Immature natural killer cell (primary cell): ENCODE data around the gene COLEC12. TPM values are rescaled to one million over a fixed set of nuclear protein-coding genes. Genes with fewer than 3 reads are reported as not detected.

Experiments used
- DNase-seq, 3 donors: peaks; one replicate each; pipeline ENCODE4 v3.0.0; 2022; ENCODE audit warnings: mixed read lengths in 1 of 3
- H3K27ac Mint-ChIP-seq, 6 donors: one replicate each; pipeline ENCODE4 v1.8.0; 2020; ENCODE audit warnings: mixed read lengths in 6 of 6, mild to moderate bottlenecking in 5 of 6, inconsistent platforms in 4 of 6, moderate library complexity in 3 of 6
- H3K27me3 Mint-ChIP-seq, 3 donors: one replicate each; pipeline ENCODE4 v1.8.0; 2020 to 2021; ENCODE audit warnings: low read depth in 3 of 3, mild to moderate bottlenecking in 3 of 3, mixed read lengths in 3 of 3, moderate library complexity in 3 of 3, inconsistent platforms in 1 of 3
- H3K36me3 Mint-ChIP-seq, 3 donors: one replicate each; pipeline ENCODE4 v1.8.0; 2020; ENCODE audit warnings: mixed read lengths in 3 of 3, inconsistent platforms in 2 of 3, mild to moderate bottlenecking in 2 of 3
- H3K4me1 Mint-ChIP-seq, 2 donors: one replicate each; pipeline ENCODE4 v1.8.0; 2020; ENCODE audit warnings: inconsistent platforms in 2 of 2, mild to moderate bottlenecking in 2 of 2, mixed read lengths in 2 of 2, moderate library complexity in 1 of 2
- H3K4me3 Mint-ChIP-seq, 5 donors: one replicate each; pipeline ENCODE4 v1.8.0; 2020; ENCODE audit warnings: mild to moderate bottlenecking in 5 of 5, mixed read lengths in 5 of 5, inconsistent platforms in 3 of 5, moderate library complexity in 3 of 5
- H3K9me3 Mint-ChIP-seq, 6 donors: one replicate each; pipeline ENCODE4 v1.8.0; 2020; ENCODE audit warnings: mild to moderate bottlenecking in 6 of 6, mixed read lengths in 6 of 6, inconsistent platforms in 4 of 6, moderate library complexity in 3 of 6
- polyA plus RNA-seq, 3 donors: library from polyadenylated mRNA; unstranded; fragments of 300-500 nt; fragmentation: Illumina TruSeq; gene quantifications; one replicate each; pipeline ENCODE4 v1.2.3, GENCODE V29; 2021

The COLEC12 gene
- polyA plus RNA-seq, 3 donors from 2014 or later, result not detected

DNA sequence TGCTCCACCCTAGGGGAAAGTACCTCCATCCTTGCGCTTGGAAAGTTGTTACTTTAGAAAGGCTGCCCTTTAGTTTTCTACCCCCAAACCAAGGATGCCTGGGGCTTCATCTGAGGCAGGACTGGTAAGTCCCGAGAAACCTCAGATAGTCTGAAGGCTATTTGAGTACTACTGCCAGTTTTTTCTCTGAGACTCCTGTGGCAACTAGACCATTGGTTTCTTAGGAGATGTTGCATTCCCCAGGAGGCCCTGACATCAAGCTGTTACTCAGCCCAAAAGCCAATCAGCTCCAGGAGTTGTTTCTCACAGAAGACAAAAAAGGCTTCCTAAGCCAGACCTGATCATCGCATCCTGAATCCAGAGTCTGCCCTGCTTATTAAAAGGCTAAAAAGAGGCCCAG lies 67.2 kb downstream of the COLEC12 start:
- DNase-seq, result no peak
- Mint-ChIP-seq H3K27ac (no peak overlapping the region), H3K27me3 (peaks cover 0 to 4% (median 2%) of the 10 kb centered on the region in 3 donors), H3K4me3 (no peak overlapping the region), H3K4me1 (no peaks in the 10 kb centered on the region), H3K36me3 (no peaks in the 10 kb centered on the region), H3K9me3 (peaks cover 0 to 2% (median 0%) of the 10 kb centered on the region in 6 donors)

GRCh38 chr18:432791-433190 lies 67.7 kb downstream of the COLEC12 start:
- Mint-ChIP-seq H3K4me1 (no peaks in the 10 kb centered on the region), H3K27ac (no peak overlapping the region), H3K4me3 (no peak overlapping the region), H3K9me3 (peaks cover 0 to 2% (median 0%) of the 10 kb centered on the region in 6 donors), H3K27me3 (peaks cover 0 to 4% (median 2%) of the 10 kb centered on the region in 3 donors), H3K36me3 (no peaks in the 10 kb centered on the region)
- no peak for DNase-seq

- Mint-ChIP-seq H3K4me3 (no peak overlapping the region), H3K27me3 (peaks cover 0 to 3% (median 0%) of the 10 kb centered on the region in 3 donors), H3K4me1 (no peaks in the 10 kb centered on the region), H3K36me3 (no peaks in the 10 kb centered on the region), H3K27ac (no peak overlapping the region), H3K9me3 (no peaks in the 10 kb centered on the region)
- DNase-seq, result no peak
These were observed 71.5 kb downstream of the COLEC12 start for GRCh38 chr18:429030-429429.

DNA sequence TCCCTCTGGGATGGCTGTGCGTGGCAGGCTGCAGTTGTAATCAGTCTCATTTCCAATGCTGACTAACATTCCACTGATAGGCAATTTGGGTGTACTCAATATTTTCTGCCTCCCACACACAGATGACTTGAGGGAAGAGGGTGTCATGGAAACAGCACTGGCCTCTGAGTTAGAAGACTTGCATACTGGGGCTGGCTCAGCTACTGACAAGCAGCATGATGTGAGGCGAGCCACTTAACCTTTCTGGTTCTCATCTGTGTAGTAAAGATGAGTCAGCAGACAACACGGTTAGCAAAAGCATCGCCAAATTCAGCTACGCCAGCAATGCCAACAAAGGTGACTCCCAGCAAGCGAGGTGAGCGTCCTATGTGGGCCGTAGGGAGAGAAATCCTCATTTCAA lies 73.5 kb downstream of the COLEC12 start:
- Mint-ChIP-seq H3K4me1 (no peaks in the 10 kb centered on the region), H3K4me3 (no peak overlapping the region), H3K36me3 (no peaks in the 10 kb centered on the region), H3K9me3 (no peaks in the 10 kb centered on the region), H3K27ac (no peak overlapping the region), H3K27me3 (peaks cover 0 to 10% (median 3%) of the 10 kb centered on the region in 3 donors)
- DNase-seq, result no peak

DNA sequence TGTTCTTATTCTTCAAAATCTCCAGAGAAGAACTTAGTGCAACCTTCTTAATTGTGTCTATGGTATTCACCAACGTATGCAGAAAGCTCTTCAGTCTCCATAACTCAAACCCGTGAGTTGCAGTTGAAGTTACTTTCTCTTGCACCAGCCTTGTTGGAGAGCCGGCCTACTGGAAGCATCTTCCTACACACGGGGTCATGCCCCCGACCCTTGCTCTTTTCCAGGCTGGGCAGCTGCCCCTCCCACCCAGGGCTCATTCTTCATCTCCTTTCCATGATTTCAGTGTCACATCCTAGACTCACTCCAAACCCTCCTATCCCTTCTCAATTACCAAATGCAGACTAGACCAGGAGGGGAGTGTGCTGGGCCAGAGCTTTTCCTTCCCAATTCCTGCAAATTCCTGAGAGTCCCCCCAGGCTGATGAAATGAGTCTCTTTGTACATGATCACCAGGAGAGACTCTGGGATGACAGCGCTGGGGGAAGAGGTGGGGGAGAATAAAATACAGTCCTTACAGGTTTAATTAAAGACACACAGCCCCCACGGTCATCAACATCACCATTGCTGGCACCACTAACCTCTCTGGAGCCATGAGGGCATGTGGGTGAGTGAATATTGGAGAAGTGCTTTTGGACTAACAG lies 75.3 kb downstream of the COLEC12 start:
- no peak for DNase-seq
- Mint-ChIP-seq H3K4me1 (no peaks in the 10 kb centered on the region), H3K27ac (no peak overlapping the region)

GRCh38 chr18:424668-425067 lies 75.8 kb downstream of the COLEC12 start:
- Mint-ChIP-seq H3K36me3 (no peaks in the 10 kb centered on the region), H3K4me3 (no peak overlapping the region), H3K27me3 (peaks cover 0 to 8% (median 3%) of the 10 kb centered on the region in 3 donors), H3K4me1 (no peaks in the 10 kb centered on the region), H3K27ac (no peak overlapping the region), H3K9me3 (no peaks in the 10 kb centered on the region)
- no peak for DNase-seq

More for the DNA sequence above, 75.3 kb downstream of the COLEC12 start:
- Mint-ChIP-seq H3K27me3 (peaks cover 0 to 8% (median 3%) of the 10 kb centered on the region in 3 donors), H3K4me3 (no peak overlapping the region), H3K36me3 (no peaks in the 10 kb centered on the region), H3K9me3 (no peaks in the 10 kb centered on the region)

DNA sequence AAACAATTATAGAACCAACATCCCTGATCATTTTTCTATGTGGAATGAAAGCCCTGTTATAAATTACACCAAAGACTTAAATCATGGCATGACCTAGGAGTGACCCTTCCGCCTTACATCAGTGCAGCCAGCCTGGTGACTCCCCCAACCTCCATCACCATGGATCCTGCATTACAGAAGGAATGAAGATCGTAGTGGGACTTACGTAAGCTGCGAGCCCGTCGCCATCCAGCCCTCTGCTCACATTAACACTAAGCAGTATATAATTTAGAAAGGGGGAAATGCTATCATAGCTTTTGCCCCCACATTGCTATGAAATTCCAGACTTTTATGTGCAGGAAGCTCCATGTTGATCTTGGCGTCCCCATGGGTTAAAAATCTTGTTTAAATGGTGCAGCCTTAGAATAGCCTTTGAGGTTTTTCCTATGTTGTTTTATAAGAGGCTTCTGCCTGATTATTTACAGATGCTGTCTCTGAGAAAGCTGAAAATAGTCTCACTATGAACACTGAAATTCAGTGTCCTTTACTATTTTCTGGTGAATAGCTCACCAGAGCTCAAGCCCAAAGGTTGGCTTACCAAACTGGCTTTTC lies 76.3 kb downstream of the COLEC12 start:
- H3K27me3 Mint-ChIP-seq, result peaks cover 0 to 8% (median 3%) of the 10 kb centered on the region in 3 donors
- no peaks in the 10 kb centered on the region for H3K36me3 Mint-ChIP-seq
- no peaks in the 10 kb centered on the region for H3K9me3 Mint-ChIP-seq
- no peak overlapping the region for H3K27ac Mint-ChIP-seq
- no peaks in the 10 kb centered on the region for H3K4me1 Mint-ChIP-seq
- no peak for DNase-seq
- no peak overlapping the region for H3K4me3 Mint-ChIP-seq

DNA sequence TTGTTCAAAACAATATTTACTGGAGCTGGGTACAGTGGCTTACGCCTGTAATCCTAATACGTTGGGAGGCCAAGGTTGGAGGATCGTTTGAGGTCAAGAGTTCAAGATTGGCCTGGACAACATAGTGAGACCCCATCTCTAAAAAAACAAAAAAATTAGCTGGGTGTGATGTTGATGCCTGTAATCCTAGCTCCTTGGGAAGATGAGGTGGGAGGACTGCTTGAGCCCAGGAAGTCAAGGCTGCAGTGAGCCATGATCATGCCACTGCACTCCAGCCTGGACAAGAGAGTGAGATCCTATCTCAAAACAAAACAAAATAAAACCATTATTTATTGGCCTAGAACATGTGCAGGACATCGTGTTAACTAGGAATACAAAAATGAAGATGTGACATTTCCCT lies 77.5 kb downstream of the COLEC12 start:
- Mint-ChIP-seq H3K27me3 (peaks cover 0 to 8% (median 3%) of the 10 kb centered on the region in 3 donors), H3K9me3 (no peaks in the 10 kb centered on the region), H3K27ac (no peak overlapping the region), H3K4me1 (no peaks in the 10 kb centered on the region), H3K4me3 (no peak overlapping the region), H3K36me3 (no peaks in the 10 kb centered on the region)
- no peak for DNase-seq

GRCh38 chr18:421247-422155 lies 79.0 kb downstream of the COLEC12 start:
- DNase-seq, result no peak
- no peak overlapping the region for H3K4me3 Mint-ChIP-seq
- H3K27ac Mint-ChIP-seq, result no peak overlapping the region
- no peaks in the 10 kb centered on the region for H3K9me3 Mint-ChIP-seq
- H3K36me3 Mint-ChIP-seq, result no peaks in the 10 kb centered on the region
- peaks cover 0 to 8% (median 3%) of the 10 kb centered on the region in 3 donors for H3K27me3 Mint-ChIP-seq
- H3K4me1 Mint-ChIP-seq, result no peaks in the 10 kb centered on the region

DNA sequence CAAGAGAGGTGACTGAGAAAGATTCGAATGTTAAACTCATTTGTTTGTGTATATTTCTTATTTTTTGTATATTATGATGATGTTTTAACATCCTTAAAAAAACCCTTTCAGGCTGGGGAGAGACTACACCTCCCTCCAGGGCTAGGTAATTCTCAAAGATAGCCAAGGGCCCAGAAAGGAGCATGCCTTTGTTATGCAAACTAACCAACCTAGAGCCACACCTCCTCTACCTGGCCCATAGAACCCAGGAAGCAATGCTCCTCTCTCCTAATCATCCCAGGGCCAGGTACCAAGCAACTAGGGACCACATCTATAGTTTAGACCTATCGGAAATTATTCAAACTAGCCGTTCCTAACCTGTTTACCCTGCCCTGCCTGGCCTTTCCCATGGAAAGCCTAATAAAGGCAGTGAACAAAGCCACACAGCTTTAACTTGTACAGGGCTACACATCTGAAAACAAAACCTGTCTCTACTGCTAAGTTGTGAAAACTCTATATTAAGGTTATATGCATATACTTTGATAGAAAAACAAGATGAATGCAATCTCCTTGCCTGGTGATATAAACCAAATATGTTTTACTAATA lies 79.7 kb downstream of the COLEC12 start:
- no peak for DNase-seq
- no peaks in the 10 kb centered on the region for H3K36me3 Mint-ChIP-seq
- H3K4me3 Mint-ChIP-seq, result no peak overlapping the region
- peaks cover 0 to 8% (median 3%) of the 10 kb centered on the region in 3 donors for H3K27me3 Mint-ChIP-seq
- no peaks in the 10 kb centered on the region for H3K4me1 Mint-ChIP-seq
- H3K9me3 Mint-ChIP-seq, result no peaks in the 10 kb centered on the region
- no peak overlapping the region for H3K27ac Mint-ChIP-seq

- H3K27ac Mint-ChIP-seq, result no peak overlapping the region
- H3K4me1 Mint-ChIP-seq, result no peaks in the 10 kb centered on the region
- no peak overlapping the region for H3K4me3 Mint-ChIP-seq
These were observed 80.8 kb downstream of the COLEC12 start for GRCh38 chr18:419541-420175.

DNA sequence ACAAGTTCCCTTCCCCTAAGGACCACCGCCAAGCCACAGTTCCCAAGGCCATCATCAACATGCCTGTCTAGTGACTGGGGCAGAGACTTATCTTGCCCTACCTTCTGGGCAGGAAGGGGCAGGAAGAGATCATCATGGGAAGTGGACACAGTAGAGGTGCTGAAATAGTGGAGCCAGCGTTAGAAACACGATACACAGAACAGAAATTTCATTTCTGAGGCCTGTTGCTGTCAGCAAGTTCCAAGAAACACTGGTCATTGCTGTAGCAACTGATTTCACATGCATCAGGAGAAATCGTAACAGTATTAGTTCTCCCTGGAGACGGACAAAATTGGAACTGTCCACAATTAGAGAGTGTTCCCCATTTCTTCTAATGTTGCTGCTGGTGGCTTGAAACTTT lies 83.0 kb downstream of the COLEC12 start:
- no peak overlapping the region for H3K27ac Mint-ChIP-seq
- H3K27me3 Mint-ChIP-seq, result no peaks in the 10 kb centered on the region
- no peak for DNase-seq
- no peaks in the 10 kb centered on the region for H3K9me3 Mint-ChIP-seq
- H3K4me1 Mint-ChIP-seq, result no peaks in the 10 kb centered on the region
- H3K4me3 Mint-ChIP-seq, result no peak overlapping the region
- no peaks in the 10 kb centered on the region for H3K36me3 Mint-ChIP-seq

More at GRCh38 chr18:419541-420175, 80.8 kb downstream of the COLEC12 start:
- Mint-ChIP-seq H3K27me3 (peaks cover 0 to 8% (median 3%) of the 10 kb centered on the region in 3 donors), H3K36me3 (no peaks in the 10 kb centered on the region), H3K9me3 (no peaks in the 10 kb centered on the region)
- DNase-seq, result no peak

- Mint-ChIP-seq H3K27ac (no peak overlapping the region), H3K4me3 (no peak overlapping the region), H3K4me1 (no peaks in the 10 kb centered on the region), H3K9me3 (no peaks in the 10 kb centered on the region), H3K36me3 (no peaks in the 10 kb centered on the region), H3K27me3 (no peaks in the 10 kb centered on the region)
- no peak for DNase-seq
These were observed 83.6 kb downstream of the COLEC12 start for GRCh38 chr18:416930-417329.
